Measurements from ENCODE around the gene HECTD4. TPM values are rescaled to one million over a fixed set of nuclear protein-coding genes. Genes with fewer than 3 reads are reported as not detected.

Gene HECTD4
- total and polyA plus RNA-seq, 9 of the 15 experiments (the other 6 are each of a cell fraction or from before 2014, with no cell fraction given): 3.5 to 33.3 (median 13.5) TPM

GRCh38 chr12:112172556-112173324, 209.5 kb downstream of the HECTD4 start:
- no peak overlapping the region; a peak in 1 of 4 replicates for H3K9ac ChIP-seq (ENCODE audit: insufficient read depth in 1 of 2, low read depth in 2 of 2, low read length in 2 of 2)
- TF ChIP-seq HMG20B (CRISPR knock-in tag; IDR thresholded peaks at IDR 0.05): no peak
- TF ChIP-seq ETS2 (tag; IDR thresholded peaks at IDR 0.05; ENCODE audit: borderline replicate concordance, poor library complexity, severe bottlenecking): no peak
- TF ChIP-seq RB1 (IDR thresholded peaks at IDR 0.05; ENCODE audit: low read depth): no peak
- no peak for TF ChIP-seq HDAC1 (IDR thresholded peaks at IDR 0.05)
- no peak for TF ChIP-seq HCFC1 (IDR thresholded peaks at IDR 0.05; ENCODE audit: low read depth, low read length)
- no peak for TF ChIP-seq POLR2A (conservative IDR thresholded peaks at IDR 0.05)
- no peak for TF ChIP-seq ZZZ3 (IDR thresholded peaks at IDR 0.05)
- TF ChIP-seq SREBF2 (CRISPR knock-in tag; IDR thresholded peaks at IDR 0.05): no peak
- no peak for TF ChIP-seq CBFB (CRISPR knock-in tag; IDR thresholded peaks at IDR 0.05)
- TF ChIP-seq ZNF79 (CRISPR knock-in tag; IDR thresholded peaks at IDR 0.05; ENCODE audit: low read depth): no peak
- TF ChIP-seq PTBP1 (IDR thresholded peaks at IDR 0.05; ENCODE audit: low read depth, low read length): no peak
- no peak for TF ChIP-seq COPS2 (conservative IDR thresholded peaks at IDR 0.05)
- TF ChIP-seq CTCF (IDR thresholded peaks at IDR 0.05 in 2 of 3, conservative IDR thresholded peaks at IDR 0.05 in 1 of 3; ENCODE audit: insufficient read depth in 2 of 3, low read depth in 1 of 3, low read length in 3 of 3): no peak
- TF ChIP-seq SMARCB1 (IDR thresholded peaks at IDR 0.05; ENCODE audit: insufficient read length, low read depth): no peak
- TF ChIP-seq XRCC5 (IDR thresholded peaks at IDR 0.05; ENCODE audit: low read depth, low read length): no peak
- TF ChIP-seq MNT (conservative IDR thresholded peaks at IDR 0.05): no peak
- no peak for TF ChIP-seq HMBOX1 (IDR thresholded peaks at IDR 0.05)

More at GRCh38 chr12:112172556-112173324, 209.5 kb downstream of the HECTD4 start:
- H3K79me2 ChIP-seq (ENCODE audit: control insufficient read depth, insufficient read depth, low read length): no peaks in the 10 kb centered on the region
- H3K27ac ChIP-seq (ENCODE audit: extremely low read depth, low read depth, low read length): no peak overlapping the region
- WGBS (ENCODE audit: insufficient coverage, low coverage, missing lambda C conversion rate): 88% methylated on average over 19 of the region's 21 CpGs
- no peaks in the 10 kb centered on the region for H3K9me3 ChIP-seq (replicated peaks; ENCODE audit: control insufficient read depth, insufficient read depth, low read depth, low read length)
- no peaks in the 10 kb centered on the region for H3K9me1 ChIP-seq (ENCODE audit: control insufficient read depth, insufficient read depth, low read length)
- no peak for DNase-seq (ENCODE audit: extremely low read depth in 1 of 4, low spot score in 3 of 4)
- ATAC-seq: no peak
- no peaks in the 10 kb centered on the region for H4K20me1 ChIP-seq (replicated peaks; ENCODE audit: control insufficient read depth, insufficient read depth, low read length)
- no peak overlapping the region for H2AFZ ChIP-seq (ENCODE audit: low read depth, low read length)
- peaks cover 0 to 14% of the 10 kb centered on the region in 2 experiments; a peak in 2 of 5 replicates for H3K4me1 ChIP-seq (replicated peaks in 1 of 2; ENCODE audit: control insufficient read depth in 2 of 2, insufficient read depth in 2 of 2, low read length in 2 of 2)
- FAIRE-seq: no peak
- no peaks in the 10 kb centered on the region for H3K27me3 ChIP-seq (ENCODE audit: control insufficient read depth in 2 of 2, insufficient read depth in 2 of 2, low read length in 2 of 2)
- H3K4me3 ChIP-seq: no peak overlapping the region
- POLR2A ChIA-PET: interaction anchor here (0.6 to 0.9 kb wide), 2 partner anchors 9 to 963 kb away, joined by 3 read pairs; no protein-coding TSS in a partner anchor
- H3K4me2 ChIP-seq (ENCODE audit: insufficient read depth, low read length): no peak overlapping the region
- peaks cover 48% of the 10 kb centered on the region for H3K36me3 ChIP-seq (ENCODE audit: control insufficient read depth, insufficient read depth, low read length)
- intact Hi-C loops (cut with micrococcal nuclease): no loop called here
- BruUV-seq (replicated peaks): no TSS peak
- CTCF ChIA-PET (ENCODE audit: low intra/inter-chr PET ratio): no interaction called here
- in situ Hi-C loops (cut with MboI): no loop called here

Measured in K562 (cell line).